ENCODE data around the gene TIGD2.

The TIGD2 gene

DNA sequence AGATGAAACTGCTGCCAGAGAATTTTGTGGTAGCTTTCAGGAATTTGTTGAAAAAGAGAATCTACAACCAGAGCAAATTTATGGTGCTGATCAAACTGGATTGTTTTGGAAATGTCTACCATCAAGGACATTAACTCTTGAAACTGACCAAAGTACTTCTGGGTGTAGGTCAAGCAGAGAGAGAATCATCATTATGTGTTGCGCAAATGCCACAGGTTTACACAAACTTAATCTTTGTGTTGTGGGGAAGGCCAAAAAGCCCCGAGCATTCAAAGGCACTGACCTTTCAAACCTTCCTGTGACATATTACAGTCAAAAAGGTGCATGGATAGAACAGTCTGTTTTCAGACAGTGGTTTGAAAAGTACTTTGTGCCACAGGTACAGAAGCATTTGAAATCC is 2.1 kb downstream of the TIGD2 start:
- no peak overlapping the region for H3K4me3 ChIP-seq (ENCODE audit: low read depth, low read length)
- in situ Hi-C loops (cut with HindIII; ENCODE audit: low sequenced_read_pairs) = no loop called here
- no peak for DNase-seq (ENCODE audit: low read depth)
- TF ChIP-seq, protein P1, sequence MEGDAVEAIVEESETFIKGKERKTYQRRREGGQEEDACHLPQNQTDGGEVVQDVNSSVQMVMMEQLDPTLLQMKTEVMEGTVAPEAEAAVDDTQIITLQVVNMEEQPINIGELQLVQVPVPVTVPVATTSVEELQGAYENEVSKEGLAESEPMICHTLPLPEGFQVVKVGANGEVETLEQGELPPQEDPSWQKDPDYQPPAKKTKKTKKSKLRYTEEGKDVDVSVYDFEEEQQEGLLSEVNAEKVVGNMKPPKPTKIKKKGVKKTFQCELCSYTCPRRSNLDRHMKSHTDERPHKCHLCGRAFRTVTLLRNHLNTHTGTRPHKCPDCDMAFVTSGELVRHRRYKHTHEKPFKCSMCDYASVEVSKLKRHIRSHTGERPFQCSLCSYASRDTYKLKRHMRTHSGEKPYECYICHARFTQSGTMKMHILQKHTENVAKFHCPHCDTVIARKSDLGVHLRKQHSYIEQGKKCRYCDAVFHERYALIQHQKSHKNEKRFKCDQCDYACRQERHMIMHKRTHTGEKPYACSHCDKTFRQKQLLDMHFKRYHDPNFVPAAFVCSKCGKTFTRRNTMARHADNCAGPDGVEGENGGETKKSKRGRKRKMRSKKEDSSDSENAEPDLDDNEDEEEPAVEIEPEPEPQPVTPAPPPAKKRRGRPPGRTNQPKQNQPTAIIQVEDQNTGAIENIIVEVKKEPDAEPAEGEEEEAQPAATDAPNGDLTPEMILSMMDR (IDR thresholded peaks at IDR 0.05; ENCODE audit: low read depth, low read length, missing control alignments) = no peak

DNA sequence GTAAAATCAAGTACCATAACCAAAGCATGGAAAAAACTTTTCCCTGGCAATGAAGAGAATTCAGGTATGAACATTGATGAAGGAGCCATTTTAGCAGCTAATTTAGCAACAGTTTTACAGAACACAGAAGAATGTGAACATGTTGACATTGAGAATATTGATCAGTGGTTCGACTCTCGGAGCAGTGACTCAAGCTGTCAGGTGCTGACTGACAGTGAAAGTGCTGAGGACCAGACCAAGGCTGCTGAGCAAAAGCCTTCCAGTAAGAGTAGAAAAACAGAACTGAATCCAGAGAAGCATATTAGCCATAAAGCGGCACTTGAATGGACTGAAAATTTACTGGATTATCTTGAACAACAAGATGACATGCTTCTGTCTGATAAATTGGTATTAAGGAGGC is 2.8 kb downstream of the TIGD2 start:
- DNase-seq (ENCODE audit: low read depth) = no peak
- no peak overlapping the region for H3K4me3 ChIP-seq (ENCODE audit: low read depth, low read length)
- TF ChIP-seq, protein P1 (IDR thresholded peaks at IDR 0.05; ENCODE audit: low read depth, low read length, missing control alignments) = no peak
- in situ Hi-C loops (cut with HindIII; ENCODE audit: low sequenced_read_pairs) = no loop called here

DNA sequence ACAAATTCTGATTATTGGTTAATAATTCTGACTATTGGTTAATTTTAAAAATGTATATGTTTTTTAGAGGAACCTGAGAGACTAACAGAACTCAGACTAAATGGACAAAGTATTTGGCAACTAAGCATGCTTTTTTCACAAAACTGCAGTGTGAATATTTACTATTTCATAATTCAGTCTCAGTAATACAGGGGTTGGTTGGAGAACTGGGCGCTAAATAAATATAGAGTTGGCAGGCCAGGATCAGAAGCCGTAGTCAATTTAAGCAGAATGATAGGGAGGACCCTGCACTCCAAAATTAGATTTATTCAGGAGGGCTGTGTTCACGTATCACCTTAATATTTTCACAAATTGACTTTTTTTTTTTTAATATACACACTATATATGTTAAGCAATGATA is 5.8 kb downstream of the TIGD2 start:
- in situ Hi-C loops (cut with HindIII; ENCODE audit: low sequenced_read_pairs) = no loop called here
- no peak for DNase-seq (ENCODE audit: low read depth)
- no peak overlapping the region for H3K4me3 ChIP-seq (ENCODE audit: low read depth, low read length)
- TF ChIP-seq, protein P1 (IDR thresholded peaks at IDR 0.05; ENCODE audit: low read depth, low read length, missing control alignments) = no peak

DNA sequence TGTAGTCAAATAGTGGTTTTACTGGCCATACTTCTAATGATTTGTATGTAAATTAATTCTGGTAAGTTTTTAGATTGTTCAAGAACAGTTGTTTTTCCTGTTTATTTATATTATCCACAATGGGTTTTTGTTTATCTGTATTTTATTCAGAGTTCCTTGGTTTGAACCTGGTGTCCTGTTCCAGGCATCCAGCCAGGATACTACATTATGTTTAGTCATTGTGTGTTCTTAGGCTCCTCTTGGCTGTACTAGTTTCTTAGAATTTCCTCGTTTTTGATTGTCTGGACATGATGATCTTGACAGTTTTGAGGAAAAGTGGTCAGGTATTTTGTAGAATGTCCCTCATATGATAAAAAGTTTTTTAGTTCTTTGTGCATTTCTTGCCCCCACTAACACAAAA is 7.8 kb downstream of the TIGD2 start:
- in situ Hi-C loops (cut with HindIII; ENCODE audit: low sequenced_read_pairs) = no loop called here
- no peak for DNase-seq (ENCODE audit: low read depth)
- no peak overlapping the region for H3K4me3 ChIP-seq (ENCODE audit: low read depth, low read length)
- TF ChIP-seq, protein P1 (IDR thresholded peaks at IDR 0.05; ENCODE audit: low read depth, low read length, missing control alignments) = no peak

DNA sequence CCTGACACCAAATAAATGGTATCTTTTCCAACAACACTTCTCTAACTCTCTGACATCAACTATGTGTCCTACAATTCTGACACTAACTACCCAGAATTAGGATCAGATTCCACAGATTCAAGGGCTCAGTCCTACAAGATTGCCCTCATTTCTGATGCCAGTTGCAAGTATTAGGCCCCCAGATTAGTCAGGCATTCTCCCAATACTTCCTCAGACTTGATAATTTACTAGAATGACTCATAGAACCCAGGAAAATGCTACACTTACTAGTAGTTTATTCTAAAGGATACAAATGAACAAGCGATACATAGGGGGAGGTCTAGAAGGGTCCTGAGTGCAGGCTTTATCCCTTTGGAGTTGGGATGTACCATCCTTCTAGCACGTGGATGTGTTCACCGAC is 8.5 kb downstream of the TIGD2 start:
- in situ Hi-C loops (cut with HindIII; ENCODE audit: low sequenced_read_pairs) = no loop called here
- DNase-seq (ENCODE audit: low read depth) = no peak

DNA sequence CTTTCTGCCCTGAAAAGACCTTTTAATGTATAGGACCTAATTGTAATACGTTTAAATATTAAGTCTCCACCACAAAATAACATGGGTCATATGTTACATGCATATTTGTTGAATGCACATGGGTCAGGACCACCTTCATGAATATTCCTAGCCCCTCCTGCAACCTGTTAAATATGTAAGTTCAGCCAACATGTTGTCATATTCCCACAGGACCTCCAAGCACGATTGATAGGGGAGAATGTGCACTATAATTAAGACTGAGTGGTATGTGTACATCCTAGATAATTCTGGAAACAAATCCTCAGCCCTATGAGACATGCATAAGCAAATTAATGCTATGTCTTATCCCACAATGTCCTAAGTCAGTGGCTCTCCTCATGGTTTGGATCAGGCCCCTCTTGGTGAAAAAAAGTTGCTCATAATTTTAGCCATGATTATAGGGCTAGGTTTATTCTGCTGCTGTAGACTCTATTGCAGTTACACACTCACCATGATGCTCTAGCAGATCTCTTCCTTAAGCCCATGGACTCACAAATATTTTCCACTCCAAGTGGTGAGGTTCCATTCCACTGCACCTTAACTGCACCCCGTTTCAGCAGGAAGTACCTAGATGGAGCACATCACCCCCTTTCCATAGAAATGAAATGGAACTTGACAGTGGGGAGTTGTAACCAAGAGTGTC is 10.2 kb downstream of the TIGD2 start:
- no peak for DNase-seq (ENCODE audit: low read depth)
- H3K4me3 ChIP-seq (ENCODE audit: low read depth, low read length) = no peak overlapping the region
- in situ Hi-C loops (cut with HindIII; ENCODE audit: low sequenced_read_pairs) = no loop called here
- TF ChIP-seq, protein P1 (IDR thresholded peaks at IDR 0.05; ENCODE audit: low read depth, low read length, missing control alignments) = no peak

More for the DNA sequence above, 8.5 kb downstream of the TIGD2 start:
- TF ChIP-seq, protein P1 (IDR thresholded peaks at IDR 0.05; ENCODE audit: low read depth, low read length, missing control alignments) = no peak
- no peak overlapping the region for H3K4me3 ChIP-seq (ENCODE audit: low read depth, low read length)
